MM.1S (cell line): ENCODE results near the gene DEAF1.

ENCODE experiments used
- CTCF ChIP-seq: fragments of 300-600 bp; sonication (generic); IDR thresholded peaks from 2 replicates; pipeline ENCODE4 v1.5.1; 2016; ENCODE audit warnings: antibody characterized with exemption, low read length, mixed read lengths
- EZH2 ChIP-seq: fragments of 300-600 bp; sonication (generic); optimal IDR thresholded peaks from 2 replicates; pipeline ENCODE3; 2017; ENCODE audit warnings: low read depth, mild to moderate bottlenecking, antibody characterized with exemption, low read length, mixed read lengths

DNA sequence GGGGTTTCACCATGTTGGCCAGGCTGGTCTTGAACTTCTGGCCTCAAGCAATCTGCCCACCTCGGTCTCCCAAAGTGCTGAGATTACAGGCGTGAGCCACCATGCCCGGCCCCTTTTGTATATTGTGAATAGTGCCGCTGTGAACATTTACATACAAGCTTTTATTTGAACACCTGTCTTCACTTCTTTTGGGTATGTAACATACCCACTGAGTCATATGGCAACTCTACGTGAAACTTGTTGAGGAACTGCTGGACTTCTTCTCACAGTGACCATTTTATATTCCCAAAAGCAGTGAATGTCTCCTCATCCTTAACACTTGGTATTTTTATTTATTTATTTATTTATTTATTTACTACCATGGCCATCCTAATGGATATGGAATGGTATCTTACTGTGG is 64.2 kb downstream of the DEAF1 start:
- no peak for TF ChIP-seq CTCF
- no peak for TF ChIP-seq EZH2
